Mesothelial cell of epicardium (in vitro differentiated cells): ENCODE measurements around the gene ASIC4. TPM values are rescaled to one million over a fixed set of nuclear protein-coding genes. Genes with fewer than 3 reads are reported as not detected.
A peak's percentile ranks its signal among the peaks of the same experiment; 100 is the strongest.

ENCODE experiments used
- DNase-seq, 2 experiments: peaks; one replicate each; pipeline ENCODE4 v3.0.0; 2021; ENCODE audit warnings: low spot score in 2 of 2; ENCODE audit not compliant: unreplicated experiment in 2 of 2
- H3K27ac Mint-ChIP-seq: 2 replicates; pipeline ENCODE4 v1.8.0; 2021; ENCODE audit warnings: mixed read lengths
- H3K27me3 Mint-ChIP-seq: 2 replicates; pipeline ENCODE4 v1.8.0; 2021; ENCODE audit warnings: low read depth, mixed read lengths
- H3K36me3 Mint-ChIP-seq: 2 replicates; pipeline ENCODE4 v1.8.0; 2021; ENCODE audit warnings: mixed read lengths
- H3K4me1 Mint-ChIP-seq: 2 replicates; pipeline ENCODE4 v1.8.0; 2021; ENCODE audit warnings: mixed read lengths
- H3K4me3 Mint-ChIP-seq: 2 replicates; pipeline ENCODE4 v1.8.0; 2021; ENCODE audit warnings: mild to moderate bottlenecking, moderate library complexity, mixed read lengths
- H3K9me3 Mint-ChIP-seq: 2 replicates; pipeline ENCODE4 v1.8.0; 2021; ENCODE audit warnings: mixed read lengths
- total RNA-seq: library from RNA; stranded (reverse); gene quantifications from 3 replicates; pipeline ENCODE4 v1.2.1, GENCODE V29; 2021
- TF ChIP-seq, protein P1 (sequence below): fragments of 200-600 bp; sonication (generic); IDR thresholded peaks from one replicate; pipeline ENCODE4 v1.5.0; 2021; ENCODE audit warnings: antibody characterized with exemption; ENCODE audit not compliant: unreplicated experiment

ASIC4 gene
- total RNA-seq, 1 donor from 2014 or later = 0.98 TPM

DNA sequence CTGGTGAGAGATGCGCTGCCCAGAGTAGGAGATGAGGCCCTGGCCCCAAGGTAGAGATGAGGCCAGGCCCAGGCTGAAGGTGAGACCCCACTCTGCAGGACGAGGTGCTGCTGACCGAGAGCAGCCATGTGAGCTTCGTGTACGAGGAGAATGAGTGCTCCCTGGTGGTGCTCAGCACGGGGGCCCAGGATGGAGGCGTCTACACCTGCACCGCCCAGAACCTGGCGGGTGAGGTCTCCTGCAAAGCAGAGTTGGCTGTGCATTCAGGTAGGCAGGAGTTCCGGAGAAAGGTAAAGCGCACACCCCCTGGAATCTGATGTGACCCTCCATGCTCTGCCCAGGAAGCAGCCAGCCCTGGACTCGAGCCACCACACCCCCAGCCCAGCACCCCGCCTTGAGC is 37.1 kb upstream of the ASIC4 start:
- DNase-seq = no peak
- Mint-ChIP-seq H3K27ac (no peak overlapping the region), H3K4me3 (peak overlapping the region; percentile 61), H3K36me3 (peaks cover 2% of the 10 kb centered on the region), H3K9me3 (no peaks in the 10 kb centered on the region), H3K4me1 (peaks cover 20% of the 10 kb centered on the region), H3K27me3 (peaks cover 12% of the 10 kb centered on the region)
- TF ChIP-seq, protein P1, sequence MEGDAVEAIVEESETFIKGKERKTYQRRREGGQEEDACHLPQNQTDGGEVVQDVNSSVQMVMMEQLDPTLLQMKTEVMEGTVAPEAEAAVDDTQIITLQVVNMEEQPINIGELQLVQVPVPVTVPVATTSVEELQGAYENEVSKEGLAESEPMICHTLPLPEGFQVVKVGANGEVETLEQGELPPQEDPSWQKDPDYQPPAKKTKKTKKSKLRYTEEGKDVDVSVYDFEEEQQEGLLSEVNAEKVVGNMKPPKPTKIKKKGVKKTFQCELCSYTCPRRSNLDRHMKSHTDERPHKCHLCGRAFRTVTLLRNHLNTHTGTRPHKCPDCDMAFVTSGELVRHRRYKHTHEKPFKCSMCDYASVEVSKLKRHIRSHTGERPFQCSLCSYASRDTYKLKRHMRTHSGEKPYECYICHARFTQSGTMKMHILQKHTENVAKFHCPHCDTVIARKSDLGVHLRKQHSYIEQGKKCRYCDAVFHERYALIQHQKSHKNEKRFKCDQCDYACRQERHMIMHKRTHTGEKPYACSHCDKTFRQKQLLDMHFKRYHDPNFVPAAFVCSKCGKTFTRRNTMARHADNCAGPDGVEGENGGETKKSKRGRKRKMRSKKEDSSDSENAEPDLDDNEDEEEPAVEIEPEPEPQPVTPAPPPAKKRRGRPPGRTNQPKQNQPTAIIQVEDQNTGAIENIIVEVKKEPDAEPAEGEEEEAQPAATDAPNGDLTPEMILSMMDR = no peak

DNA sequence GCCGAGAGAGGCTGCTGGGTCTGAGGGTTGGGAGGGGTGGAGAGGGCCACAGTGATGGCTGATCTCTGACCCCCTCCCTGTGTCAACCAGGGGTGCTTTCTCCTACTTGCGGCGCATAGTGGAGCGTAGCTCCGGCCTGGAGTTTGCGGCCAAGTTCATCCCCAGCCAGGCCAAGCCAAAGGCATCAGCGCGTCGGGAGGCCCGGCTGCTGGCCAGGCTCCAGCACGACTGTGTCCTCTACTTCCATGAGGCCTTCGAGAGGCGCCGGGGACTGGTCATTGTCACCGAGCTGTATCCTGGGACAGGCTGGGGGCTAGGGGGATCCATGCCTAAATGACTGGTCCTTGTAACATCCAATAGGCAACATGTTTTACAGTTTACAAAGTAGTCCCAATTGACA is 36.5 kb upstream of the ASIC4 start:
- peaks cover 20% of the 10 kb centered on the region for H3K4me1 Mint-ChIP-seq
- no peak for DNase-seq
- no peak overlapping the region for H3K27ac Mint-ChIP-seq
- TF ChIP-seq, protein P1 = no peak
- H3K9me3 Mint-ChIP-seq = no peaks in the 10 kb centered on the region
- no peak overlapping the region for H3K4me3 Mint-ChIP-seq
- H3K36me3 Mint-ChIP-seq = peaks cover 2% of the 10 kb centered on the region
- H3K27me3 Mint-ChIP-seq = peaks cover 19% of the 10 kb centered on the region

DNA sequence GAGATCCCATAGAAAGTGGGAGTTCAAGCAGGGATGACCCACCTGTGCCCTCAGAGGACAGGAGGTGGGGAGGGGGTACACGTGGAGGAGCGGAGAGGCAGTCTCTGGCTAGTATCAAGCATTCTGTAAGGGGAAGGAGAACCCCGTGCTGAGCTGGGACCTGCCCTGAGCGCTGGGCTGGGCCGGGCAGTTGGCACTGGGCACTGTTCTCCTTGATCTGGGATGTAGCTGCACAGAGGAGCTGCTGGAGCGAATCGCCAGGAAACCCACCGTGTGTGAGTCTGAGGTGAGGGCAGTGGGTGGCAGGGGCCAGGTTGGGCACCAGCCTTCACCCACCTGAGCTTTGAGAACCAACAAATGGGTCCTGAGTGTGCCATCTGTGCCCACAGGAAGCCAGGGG is 35.4 kb upstream of the ASIC4 start:
- no peak for DNase-seq
- H3K4me1 Mint-ChIP-seq = peaks cover 21% of the 10 kb centered on the region
- H3K9me3 Mint-ChIP-seq = no peaks in the 10 kb centered on the region
- H3K27me3 Mint-ChIP-seq = peaks cover 25% of the 10 kb centered on the region
- no peak overlapping the region for H3K27ac Mint-ChIP-seq
- TF ChIP-seq, protein P1 = no peak
- no peak overlapping the region for H3K4me3 Mint-ChIP-seq
- H3K36me3 Mint-ChIP-seq = peaks cover 3% of the 10 kb centered on the region

DNA sequence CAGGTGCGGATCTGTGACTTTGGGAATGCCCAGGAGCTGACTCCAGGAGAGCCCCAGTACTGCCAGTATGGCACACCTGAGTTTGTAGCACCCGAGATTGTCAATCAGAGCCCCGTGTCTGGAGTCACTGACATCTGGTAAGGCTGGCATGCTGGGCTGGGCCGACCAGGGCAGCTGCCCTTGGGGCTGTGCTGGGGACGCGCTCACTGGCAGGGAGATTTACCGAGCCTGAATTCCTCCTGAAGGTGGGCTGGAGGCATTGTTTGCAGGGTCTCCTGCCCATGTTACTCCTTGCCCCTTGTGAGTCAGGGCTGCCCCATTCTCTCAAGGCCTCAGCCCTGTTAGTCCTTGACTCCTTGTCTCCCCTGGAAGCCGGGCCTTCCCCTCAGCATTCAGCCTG is 34.3 kb upstream of the ASIC4 start:
- peaks cover 32% of the 10 kb centered on the region for H3K27me3 Mint-ChIP-seq
- H3K4me1 Mint-ChIP-seq = peaks cover 25% of the 10 kb centered on the region
- no peaks in the 10 kb centered on the region for H3K9me3 Mint-ChIP-seq
- TF ChIP-seq, protein P1 = no peak
- H3K36me3 Mint-ChIP-seq = peaks cover 3% of the 10 kb centered on the region
- H3K27ac Mint-ChIP-seq = no peak overlapping the region
- no peak overlapping the region for H3K4me3 Mint-ChIP-seq
- DNase-seq = no peak

DNA sequence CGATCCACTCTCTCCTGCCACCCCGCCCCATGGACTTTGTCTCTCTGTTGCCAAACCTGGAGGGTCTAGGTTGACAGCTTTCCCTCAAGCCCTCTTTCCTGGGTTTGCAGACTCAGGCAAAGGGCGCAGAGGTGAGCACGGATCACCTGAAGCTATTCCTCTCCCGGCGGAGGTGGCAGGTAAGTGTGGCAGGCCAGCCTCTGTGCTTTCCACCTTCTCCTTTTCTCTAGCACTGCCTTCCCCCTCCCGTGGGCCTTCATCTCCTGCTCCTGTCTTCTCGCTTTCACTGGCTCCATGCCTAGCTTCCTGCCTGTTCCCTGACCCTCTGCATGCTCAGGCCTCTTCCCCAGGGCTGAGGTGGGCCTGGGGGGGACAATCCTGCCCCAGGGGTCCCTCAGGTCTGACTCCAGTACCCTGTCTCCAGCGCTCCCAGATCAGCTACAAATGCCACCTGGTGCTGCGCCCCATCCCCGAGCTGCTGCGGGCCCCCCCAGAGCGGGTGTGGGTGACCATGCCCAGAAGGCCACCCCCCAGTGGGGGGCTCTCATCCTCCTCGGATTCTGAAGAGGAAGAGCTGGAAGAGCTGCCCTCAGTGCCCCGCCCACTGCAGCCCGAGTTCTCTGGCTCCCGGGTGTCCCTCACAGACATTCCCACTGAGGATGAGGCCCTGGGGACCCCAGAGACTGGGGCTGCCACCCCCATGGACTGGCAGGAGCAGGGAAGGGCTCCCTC is 31.4 kb upstream of the ASIC4 start:
- H3K27ac Mint-ChIP-seq = no peak overlapping the region

More for the DNA sequence above, 31.4 kb upstream of the ASIC4 start:
- H3K9me3 Mint-ChIP-seq = no peaks in the 10 kb centered on the region
- H3K27me3 Mint-ChIP-seq = peaks cover 60% of the 10 kb centered on the region
- H3K4me1 Mint-ChIP-seq = peaks cover 15% of the 10 kb centered on the region
- no peak overlapping the region for H3K4me3 Mint-ChIP-seq
- TF ChIP-seq, protein P1 = no peak
- H3K36me3 Mint-ChIP-seq = peaks cover 3% of the 10 kb centered on the region
- DNase-seq = no peak
